Ureter (tissue), 1 donor: Measurements from ENCODE around the gene SRRM2. TPM values are rescaled to one million over a fixed set of nuclear protein-coding genes. Genes with fewer than 3 reads are reported as not detected.

Source experiments
- DNase-seq: peaks from one replicate; pipeline ENCODE4 v3.0.0-alpha.2; 2020; ENCODE audit warnings: low spot score
- total RNA-seq: library from RNA; stranded (reverse); gene quantifications from one replicate; pipeline ENCODE4 v1.2.4, GENCODE V29; 2023
- donor health status: DM: yes; HTN: yes; CAD: no.

SRRM2 gene
- total RNA-seq, 1 donor from 2014 or later = 669 TPM

GRCh38 chr16:2777231-2777902 is 24.9 kb downstream of the SRRM2 start, which contains the start of gene ELOB:
Gene ELOB, minus strand, starts transcription at chr16:2777280. Its CDS starts 41 bp downstream, at chr16:2777239.
- DNase-seq = peak; percentile 90

- no peak for DNase-seq
Measured at GRCh38 chr16:2777903-2778629, 25.6 kb downstream of the SRRM2 start.

GRCh38 chr16:2778630-2778958 is 26.2 kb downstream of the SRRM2 start:
- no peak for DNase-seq

DNA sequence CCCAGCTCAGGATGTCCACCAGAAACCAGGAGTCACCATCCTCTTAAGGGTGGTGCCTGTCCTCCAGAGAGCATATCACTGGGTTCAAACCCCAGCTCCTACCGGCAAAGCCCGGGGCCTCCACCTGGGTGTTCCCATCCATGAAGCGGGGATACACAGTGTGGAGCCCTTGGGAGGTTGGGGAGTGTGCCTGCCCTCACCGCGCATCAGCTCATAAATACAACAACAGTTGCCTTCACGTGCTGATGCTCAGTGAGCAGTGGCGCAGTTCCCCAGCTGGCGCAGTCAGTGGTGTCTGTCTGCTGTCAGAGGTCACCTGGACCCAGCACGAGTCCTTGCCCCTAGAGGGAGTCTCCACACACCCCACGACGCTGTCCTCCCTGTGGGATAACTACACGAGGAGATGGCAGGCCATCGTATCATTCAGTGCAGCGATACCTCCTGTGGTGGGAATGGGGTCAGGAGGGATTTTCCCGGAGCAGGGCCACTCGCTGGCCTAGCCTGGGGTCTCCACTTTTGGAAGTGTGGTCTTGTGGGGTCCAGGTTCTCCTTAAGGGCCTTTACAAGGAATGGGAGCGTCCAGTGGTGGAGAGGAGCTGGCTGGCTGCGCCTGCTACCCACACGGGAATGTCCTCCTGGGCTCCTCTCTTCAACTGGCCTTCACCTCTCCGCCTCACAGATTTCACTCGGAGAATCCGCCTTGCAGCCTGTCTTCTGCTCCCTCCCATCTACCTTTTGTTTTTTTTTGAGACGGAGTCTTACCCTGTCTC is 26.9 kb downstream of the SRRM2 start:
- no peak for DNase-seq

DNA sequence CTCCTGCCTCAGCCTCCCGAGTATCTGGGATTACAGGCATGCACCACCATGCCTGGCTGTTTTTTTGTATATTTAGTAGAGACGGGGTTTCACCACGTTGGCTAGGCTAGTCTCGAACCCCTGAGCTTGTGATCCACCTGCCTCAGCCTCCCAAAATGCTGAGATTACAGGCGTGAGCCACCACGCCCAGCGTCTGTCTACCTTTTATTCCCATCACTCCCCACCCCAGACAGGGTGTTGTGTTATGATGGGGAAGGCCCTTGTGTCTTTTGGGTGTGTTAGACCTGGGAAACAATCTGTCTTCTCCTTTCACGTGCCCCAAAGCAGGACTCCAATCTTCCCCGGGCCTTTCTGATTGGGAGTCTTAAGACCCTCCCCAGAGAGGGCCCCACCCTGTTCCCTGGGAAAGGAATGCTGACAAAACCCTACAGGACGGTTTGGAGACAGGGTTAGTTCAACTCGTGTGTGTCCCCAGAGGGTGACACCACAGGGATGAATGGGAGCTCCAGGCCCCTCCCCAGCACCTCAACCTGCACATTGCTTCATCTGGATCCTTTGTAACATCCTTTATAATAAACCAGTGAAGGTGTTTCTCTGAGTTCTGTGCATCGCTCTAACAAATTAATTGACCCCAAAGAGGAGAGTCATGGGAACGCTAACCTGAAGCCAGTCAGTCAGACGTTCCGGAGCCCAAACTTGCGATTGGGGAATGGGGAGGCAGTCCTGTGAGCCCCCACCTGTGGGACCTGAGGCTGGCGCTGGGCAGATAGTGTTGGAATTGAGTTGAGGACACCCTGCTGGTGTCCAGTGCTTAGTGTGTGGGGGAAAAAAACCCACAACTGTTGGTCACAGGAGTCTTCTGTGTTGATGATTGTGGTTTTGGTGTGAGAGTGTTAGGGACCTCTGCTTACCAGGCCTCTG is 27.8 kb downstream of the SRRM2 start:
- no peak for DNase-seq

GRCh38 chr16:2782583-2783351 is 30.3 kb downstream of the SRRM2 start:
- no peak for DNase-seq

DNA sequence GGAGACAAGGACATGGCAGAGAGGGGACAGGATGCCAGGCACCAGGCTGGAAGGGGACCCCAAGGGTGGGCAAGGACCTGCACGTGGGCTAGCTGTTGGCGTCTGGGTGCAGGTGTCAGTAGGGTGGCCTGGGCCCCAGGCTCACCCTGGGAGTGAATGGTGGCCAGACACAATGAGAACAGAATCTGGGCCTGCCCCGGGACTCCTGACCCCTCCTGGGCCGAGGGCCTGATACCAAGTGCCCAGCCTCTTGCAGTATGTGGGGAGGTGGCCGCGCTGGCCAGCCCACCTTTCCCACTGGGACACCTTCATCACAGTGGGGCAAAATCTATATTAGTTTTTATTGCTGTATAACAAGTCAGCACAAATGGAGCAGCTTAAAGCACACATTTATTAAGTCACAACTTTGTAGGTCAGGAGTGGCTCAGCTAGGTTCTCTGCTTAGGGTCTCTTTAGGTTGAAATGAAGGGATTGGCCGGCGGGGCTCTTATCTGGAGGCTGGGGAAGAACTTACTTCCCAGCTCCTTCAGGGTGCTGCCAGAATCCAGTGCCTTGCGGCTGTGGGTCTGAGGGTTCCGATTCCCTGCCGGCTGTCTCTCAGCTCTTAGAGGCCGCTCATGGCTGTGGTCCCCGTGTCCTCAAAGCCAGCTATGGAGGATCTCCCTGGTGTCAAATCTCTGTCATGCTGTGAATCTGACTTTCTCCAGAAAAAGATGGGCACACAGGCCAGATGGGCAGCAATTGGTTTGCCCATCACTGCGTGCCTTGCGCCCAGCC is 31.3 kb downstream of the SRRM2 start:
- no peak for DNase-seq

DNA sequence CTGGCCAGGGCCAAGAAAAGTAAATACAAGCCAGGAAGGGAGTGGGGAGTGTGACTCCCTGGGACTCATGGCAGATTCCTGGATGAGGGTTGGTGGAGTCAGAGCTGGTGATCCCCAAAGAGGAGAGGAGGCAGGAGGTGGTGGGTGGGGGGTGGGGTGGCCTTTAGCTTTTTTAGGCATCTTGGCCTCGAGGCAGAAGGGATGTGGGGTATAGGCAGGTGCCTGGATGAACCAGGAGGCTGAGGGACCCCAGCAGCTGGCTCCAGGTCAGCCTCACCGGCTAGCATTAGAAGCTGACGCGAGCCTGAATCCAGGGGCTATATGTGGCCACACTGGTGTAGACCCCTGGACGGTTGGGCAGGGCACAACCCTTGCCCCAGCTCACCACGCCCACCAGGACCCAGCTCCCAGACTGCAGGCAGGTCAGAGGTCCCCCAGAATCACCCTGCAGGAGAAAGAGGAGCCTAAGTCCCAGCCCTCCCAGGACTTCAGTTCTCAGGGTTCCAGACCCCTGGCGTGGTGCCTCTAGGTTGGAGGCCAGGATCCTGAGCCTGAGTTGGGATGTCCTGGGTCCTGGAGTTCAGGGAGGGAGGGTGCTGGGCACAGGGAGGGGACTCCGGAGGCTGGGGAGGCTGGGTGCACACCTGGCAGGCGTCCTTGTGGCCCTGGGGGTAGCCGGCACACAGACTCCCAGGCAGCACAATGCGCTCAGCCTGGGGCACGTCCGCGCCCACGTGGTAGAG is 32.1 kb downstream of the SRRM2 start:
- no peak for DNase-seq

GRCh38 chr16:2785101-2785991 is 32.9 kb downstream of the SRRM2 start:
- no peak for DNase-seq

DNA sequence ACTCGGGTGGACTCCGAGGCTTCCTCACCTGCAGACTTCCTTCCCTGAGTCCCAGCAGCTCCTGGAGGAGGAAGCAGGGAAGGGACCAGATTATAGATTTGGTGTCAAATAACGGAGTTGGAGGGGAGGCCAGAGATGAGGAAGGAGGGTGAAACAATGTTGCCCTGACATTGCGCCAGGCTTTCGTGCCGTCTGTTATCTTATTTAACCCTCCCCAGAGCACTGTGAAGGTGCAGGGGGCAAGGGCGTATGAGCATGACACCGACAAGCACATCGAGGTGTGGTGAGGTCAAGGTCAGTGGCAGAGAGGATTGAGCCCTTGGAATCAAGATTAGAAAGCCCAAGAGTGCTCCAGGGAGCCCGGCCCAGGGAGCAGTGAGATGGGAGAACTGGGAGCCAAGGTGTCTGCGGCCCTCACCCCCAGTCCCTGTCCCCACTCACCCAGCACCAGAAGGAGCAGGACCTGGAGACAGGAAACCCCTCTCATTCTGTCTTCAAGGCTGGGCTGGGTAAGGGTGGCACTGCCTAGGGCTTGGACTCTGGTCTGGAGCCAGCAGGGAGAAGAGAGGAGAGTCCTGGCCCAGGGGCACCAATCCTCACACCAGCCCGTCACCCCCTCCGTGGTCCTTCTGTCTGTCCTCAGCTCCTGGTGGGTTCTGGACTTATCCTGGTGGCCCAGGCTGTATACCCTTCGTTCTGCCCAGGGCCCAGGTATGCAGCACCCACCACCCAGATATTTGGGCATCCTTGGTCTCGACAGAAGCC is 33.8 kb downstream of the SRRM2 start:
- no peak for DNase-seq

DNA sequence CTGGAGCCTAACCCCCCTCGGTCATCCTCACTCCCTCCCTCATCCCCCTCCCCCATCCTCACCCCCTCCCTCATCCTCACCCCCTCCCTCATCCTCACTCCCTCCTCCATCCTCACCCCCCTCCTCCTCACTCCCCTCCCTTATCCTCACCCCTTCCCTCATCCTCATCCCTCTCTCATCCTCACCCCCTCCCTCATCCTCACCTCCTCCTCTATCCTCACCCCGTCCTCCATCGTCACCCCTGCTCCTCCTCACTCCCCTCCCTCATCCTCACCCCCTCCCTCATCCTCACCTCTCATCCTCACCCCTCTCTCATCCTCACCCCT is 34.4 kb downstream of the SRRM2 start:
- DNase-seq = no peak

GRCh38 chr16:2787406-2787805 is 35.0 kb downstream of the SRRM2 start, which contains the start of gene PRSS33:
Gene PRSS33, minus strand, starts transcription at chr16:2787560. Its CDS starts 1,013 bp downstream, at chr16:2786547.
- no peak for DNase-seq

DNA sequence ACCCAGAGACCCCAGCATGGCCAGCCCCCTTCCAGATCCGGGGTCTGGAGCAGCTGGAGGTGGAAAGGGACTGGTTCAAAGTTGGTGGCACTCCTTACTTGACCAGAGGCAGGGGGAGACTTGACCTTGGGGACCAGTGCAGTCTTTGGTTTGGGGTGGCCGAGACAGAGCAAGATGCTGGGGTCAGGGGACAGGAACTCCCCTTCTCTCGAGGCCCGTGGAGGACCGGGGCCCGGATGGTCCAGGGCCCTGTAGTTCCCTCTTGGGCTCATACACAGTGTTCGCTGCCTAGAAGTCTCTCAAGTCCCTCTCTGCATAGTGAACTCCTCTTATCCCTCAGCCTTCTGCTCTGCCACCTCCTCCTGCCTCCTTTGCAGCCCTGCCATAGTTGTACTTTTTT is 35.5 kb downstream of the SRRM2 start:
- DNase-seq = no peak

- no peak for DNase-seq
Measured at GRCh38 chr16:2790631-2791030, 38.2 kb downstream of the SRRM2 start.

DNA sequence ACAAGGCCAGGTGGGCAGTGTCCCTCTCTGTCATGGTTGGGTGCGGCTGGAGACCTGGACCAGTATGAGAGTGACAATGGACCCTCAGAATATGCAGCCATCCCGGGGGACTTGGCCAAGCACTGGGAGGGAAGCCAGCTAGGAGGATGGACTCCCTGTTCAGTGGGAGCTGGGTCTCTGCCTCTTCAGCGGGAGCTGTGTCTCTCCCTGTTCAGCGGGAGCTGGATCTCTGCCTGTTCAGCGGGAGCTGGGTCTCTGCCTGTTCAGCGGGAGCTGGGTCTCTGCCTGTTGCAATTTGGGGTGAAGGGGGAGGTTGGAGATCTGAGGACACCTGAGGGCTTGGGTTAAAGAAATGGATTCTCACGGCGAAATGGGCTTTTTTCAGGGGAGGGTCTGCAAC is 38.7 kb downstream of the SRRM2 start:
- no peak for DNase-seq

GRCh38 chr16:2792940-2793339 is 40.5 kb downstream of the SRRM2 start:
- no peak for DNase-seq

- peak; percentile 70 for DNase-seq
Measured at GRCh38 chr16:2795395-2796143, 43.1 kb downstream of the SRRM2 start.
